Heart left ventricle (tissue), 16 donors: Measurements from ENCODE around the gene CDH13. TPM values are rescaled to one million over a fixed set of nuclear protein-coding genes. Genes with fewer than 3 reads are reported as not detected.
A peak's percentile ranks its signal among the peaks of the same experiment; 100 is the strongest.

Source experiments
- ATAC-seq, 4 donors: fragments of 200-7000 bp; cut with Tn5 transposase; one replicate each; pipeline ENCODE4 v1.9.1; 2020 to 2022; ENCODE audit warnings: moderate library complexity in 4 of 4, mild to moderate bottlenecking in 3 of 4, moderate number of reproducible peaks in 1 of 4
- DNase-seq, 5 donors: peaks; one replicate each; pipeline ENCODE4 v3.0.0-alpha.2; 2020
- H3K27ac ChIP-seq, 12 donors: fragments of 200-600 bp; sonication (generic) in 4 of 12; one replicate each; pipeline versions ENCODE4 v1.5.0 to v1.8.0; 2016 to 2022; ENCODE audit warnings: mild to moderate bottlenecking in 2 of 12
- H3K27me3 ChIP-seq, 9 donors: fragments of 200-600 bp; sonication (generic) in 2 of 9; one replicate each; pipeline versions ENCODE4 v1.5.1 to v1.8.0; 2016 to 2022; ENCODE audit warnings: mild to moderate bottlenecking in 3 of 9
- H3K36me3 ChIP-seq, 9 donors: fragments of 200-600 bp; sonication (generic) in 2 of 9; one replicate each; pipeline versions ENCODE4 v1.5.0 to v1.8.0; 2018 to 2022; ENCODE audit warnings: mild to moderate bottlenecking in 2 of 9
- H3K4me1 ChIP-seq, 12 donors: fragments of 200-600 bp; sonication (generic) in 4 of 12; one replicate each; pipeline versions ENCODE4 v1.5.0 to v1.8.0; 2016 to 2022; ENCODE audit warnings: mild to moderate bottlenecking in 3 of 12
- H3K4me3 ChIP-seq, 12 donors: fragments of 200-600 bp; sonication (generic) in 4 of 12; one replicate each; pipeline versions ENCODE4 v1.5.0 to v1.8.0; 2017 to 2022; ENCODE audit warnings: mild to moderate bottlenecking in 9 of 12, moderate library complexity in 4 of 12
- H3K9me3 ChIP-seq, 12 donors: fragments of 200-600 bp; sonication (generic) in 4 of 12; one replicate each; pipeline versions ENCODE4 v1.5.0 to v1.8.0; 2016 to 2022; ENCODE audit warnings: mild to moderate bottlenecking in 1 of 12
- POLR2A ChIP-seq, 2 donors: fragments of 450-650 bp; IDR thresholded peaks; one replicate each; pipeline ENCODE4 v1.6.1; 2017; ENCODE audit warnings: antibody characterized with exemption in 2 of 2, mild to moderate bottlenecking in 2 of 2, moderate library complexity in 2 of 2
- WGBS, 4 donors: extraction: QIAGEN DNeasy Blood & Tissue Kit in 2 of 4; methylation state at CpG; one replicate each; pipeline versions ENCODE4 v1.1.5 to v1.1.7; 2013 to 2018; 5-methylcytosine and 5-hydroxymethylcytosine counted together
- intact Hi-C, 10 donors: fragments of 100-400 bp; cut with DNase I; formaldehyde crosslinking; loops; one replicate each; pipeline versions ENCODE4 v1.11.1 to v1.14.2; 2022
- polyA plus RNA-seq, 2 donors: library from polyadenylated mRNA; stranded (reverse); fragments of 200-250 nt; gene quantifications; one replicate each; pipeline ENCODE4 v1.2.3, GENCODE V29; 2013
- total RNA-seq, 9 donors: library from RNA; depleted of rRNA in 2 of 9; stranded (reverse); fragments of >200 nt in 2 of 9; fragmentation: NEBNext Ultra II Directional in 3 of 9; extraction: Animal tissue kit (Norgen Biotek cat#: 25700) in 3 of 9; gene quantifications; one replicate each; pipeline versions ENCODE4 v1.1.0 to v1.2.4, GENCODE V29; 2016 to 2023
- TF ChIP-seq, protein P1 (sequence below), 12 donors: fragments of 200-600 bp; sonication (generic) in 4 of 12; IDR thresholded peaks; one replicate each; pipeline versions ENCODE4 v1.5.0 to v1.8.0; 2018 to 2022; ENCODE audit warnings: antibody characterized with exemption in 12 of 12, mild to moderate bottlenecking in 5 of 12
- donor health status: ischemic (EF 13 %, LVEDD 7.1; RV severe dilation, severe dysfunction).
- donor health status: healthy with polysubstance abuse.
- donor health status: DM: no; HTN: yes; CAD: no.
- donor health status: DM: no; HTN: no; CAD: no.
- donor health status: ischemic (EF 25% LVEDD 6.9; RV normal size, moderate dysfunction).
- donor health status: ischemic (EF 25% LVEDD 5.7; RV mildly dilated, moderate dysfunction).
- donor health status: healthy.
- donor health status: DM: yes; HTN: yes; CAD: no.
- donor health status: ischemic (EF 35%, LVEDD 5.7; RV mildly dilated, moderate dysfunction).
- donor health status: nonischemic (EF 11% LVEDD 7.7; RV severe dilation, severe dysfunction).
- donor health status: DM: yes; HTN: yes; CAD: no.
- donor health status: PGD.
- donor health status: ischemic (EF 29% LVEDD 5.4; RV normal size, mild dysfunction).
- donor health status: nonischemic (EF 23%, LVEDD 6.1; RV moderate dilation, normal function).

CDH13 gene
- total and polyA plus RNA-seq, 11 donors = 15.0 to 172 (median 137) TPM

DNA sequence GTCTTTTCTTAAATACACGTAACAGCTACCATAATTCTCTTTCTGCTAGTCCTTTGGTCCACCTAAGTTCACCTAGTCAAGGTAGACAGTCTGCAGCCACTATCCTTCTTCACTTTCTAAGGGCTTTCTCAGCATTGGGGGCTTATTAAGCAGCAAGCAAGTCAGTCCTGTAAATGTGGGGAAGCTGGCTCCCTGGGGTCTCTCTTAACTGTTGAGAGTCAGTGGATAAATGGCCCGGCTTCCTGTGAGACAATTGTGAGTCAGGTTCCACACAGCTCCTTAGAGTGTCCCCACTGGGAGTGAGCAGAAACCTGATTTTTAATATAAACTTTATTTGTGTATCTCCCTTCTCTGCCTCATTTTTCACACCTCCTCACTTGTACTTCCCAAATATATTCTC is 132.1 kb downstream of the CDH13 start:
- Histone ChIP-seq H3K4me3 (no peak overlapping the region), H3K27me3 (no peaks in the 10 kb centered on the region), H3K27ac (no peak overlapping the region), H3K4me1 (peaks cover 0 to 58% (median 34%) of the 10 kb centered on the region in 12 donors), H3K9me3 (no peaks in the 10 kb centered on the region), H3K36me3 (no peaks in the 10 kb centered on the region)
- intact Hi-C loops = loop anchor here in 3 of 10 donors (10.0 kb wide), 3 partner anchors 456 to 686 kb away; no protein-coding TSS in a partner anchor
- TF ChIP-seq, protein P1, sequence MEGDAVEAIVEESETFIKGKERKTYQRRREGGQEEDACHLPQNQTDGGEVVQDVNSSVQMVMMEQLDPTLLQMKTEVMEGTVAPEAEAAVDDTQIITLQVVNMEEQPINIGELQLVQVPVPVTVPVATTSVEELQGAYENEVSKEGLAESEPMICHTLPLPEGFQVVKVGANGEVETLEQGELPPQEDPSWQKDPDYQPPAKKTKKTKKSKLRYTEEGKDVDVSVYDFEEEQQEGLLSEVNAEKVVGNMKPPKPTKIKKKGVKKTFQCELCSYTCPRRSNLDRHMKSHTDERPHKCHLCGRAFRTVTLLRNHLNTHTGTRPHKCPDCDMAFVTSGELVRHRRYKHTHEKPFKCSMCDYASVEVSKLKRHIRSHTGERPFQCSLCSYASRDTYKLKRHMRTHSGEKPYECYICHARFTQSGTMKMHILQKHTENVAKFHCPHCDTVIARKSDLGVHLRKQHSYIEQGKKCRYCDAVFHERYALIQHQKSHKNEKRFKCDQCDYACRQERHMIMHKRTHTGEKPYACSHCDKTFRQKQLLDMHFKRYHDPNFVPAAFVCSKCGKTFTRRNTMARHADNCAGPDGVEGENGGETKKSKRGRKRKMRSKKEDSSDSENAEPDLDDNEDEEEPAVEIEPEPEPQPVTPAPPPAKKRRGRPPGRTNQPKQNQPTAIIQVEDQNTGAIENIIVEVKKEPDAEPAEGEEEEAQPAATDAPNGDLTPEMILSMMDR (IDR thresholded peaks at IDR 0.05) = no peak
- TF ChIP-seq POLR2A (IDR thresholded peaks at IDR 0.05) = no peak
- WGBS, 4 donors = 96 to 100% (median 97%) methylated on average over 2 of the region's 2 CpGs
- DNase-seq (no peak), ATAC-seq (no peak)

DNA sequence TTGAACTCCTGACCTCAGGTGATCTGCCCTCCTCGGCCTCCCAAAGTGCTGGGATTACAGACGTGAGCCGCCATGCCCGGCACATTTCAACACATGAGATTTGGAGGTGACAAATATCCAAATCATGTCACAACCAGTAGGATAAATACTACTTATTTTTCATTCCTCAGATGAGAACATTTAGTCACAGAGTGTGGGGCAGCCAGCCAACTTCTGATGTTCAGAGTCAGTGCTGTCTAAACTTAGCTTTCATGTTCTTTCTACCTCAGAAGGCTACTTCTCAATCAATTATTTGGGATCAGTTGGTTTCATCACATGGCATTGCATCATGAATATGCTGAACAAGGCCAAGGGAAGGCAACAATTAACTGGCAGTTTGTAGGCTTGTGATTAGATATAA is 134.5 kb downstream of the CDH13 start:
- Histone ChIP-seq H3K4me1 (peaks cover 0 to 40% (median 20%) of the 10 kb centered on the region in 12 donors), H3K27me3 (no peaks in the 10 kb centered on the region), H3K36me3 (no peaks in the 10 kb centered on the region), H3K4me3 (peak overlapping the region in 5 of 12 donors; percentile 12 to 40 (median 28)), H3K27ac (peak overlapping the region; percentile 32 to 80 (median 63)), H3K9me3 (no peaks in the 10 kb centered on the region)
- 27 to 67% (median 42%) methylated on average over 4 of the region's 4 CpGs for WGBS, 4 donors
- DNase-seq (peak; percentile 78 to 93 (median 86)), ATAC-seq (peak; percentile 91 to 94 (median 92))
- TF ChIP-seq, protein P1 (IDR thresholded peaks at IDR 0.05) = no peak
- no peak for TF ChIP-seq POLR2A (IDR thresholded peaks at IDR 0.05)
- intact Hi-C loops = loop anchor here in 2 of 10 donors (5.0 to 10.0 kb wide), 3 partner anchors 81 to 594 kb away; no protein-coding TSS in a partner anchor

DNA sequence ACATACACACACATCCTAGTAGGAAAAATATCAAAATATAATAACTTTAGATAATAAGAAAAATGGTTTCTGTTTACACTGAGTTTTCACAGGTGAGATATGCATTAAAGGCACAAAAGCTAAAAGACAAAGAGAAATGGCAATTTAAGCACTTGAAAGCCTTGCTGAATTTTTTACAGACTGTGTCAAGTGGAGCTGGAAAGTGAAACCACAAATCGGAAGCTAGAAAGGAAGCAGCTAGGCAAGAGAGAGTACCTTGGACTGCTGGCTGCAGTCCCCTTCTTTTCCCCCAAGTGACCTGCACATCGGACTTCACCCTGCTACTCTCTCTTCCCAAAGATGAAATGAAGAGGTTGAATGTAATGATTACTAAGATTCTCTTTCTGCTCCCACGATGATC is 135.1 kb downstream of the CDH13 start:
- TF ChIP-seq POLR2A (IDR thresholded peaks at IDR 0.05) = no peak
- TF ChIP-seq, protein P1 (IDR thresholded peaks at IDR 0.05) = no peak
- Histone ChIP-seq H3K4me1 (peaks cover 0 to 35% (median 15%) of the 10 kb centered on the region in 12 donors), H3K27ac (peak overlapping the region; percentile 18 to 80 (median 63)), H3K36me3 (no peaks in the 10 kb centered on the region), H3K9me3 (no peaks in the 10 kb centered on the region), H3K4me3 (peak overlapping the region in 8 of 12 donors; percentile 11 to 40 (median 28)), H3K27me3 (no peaks in the 10 kb centered on the region)
- ATAC-seq (peak; percentile 33 to 77 (median 62)), DNase-seq (no peak)
- WGBS, 4 donors = 8 to 12% (median 11%) methylated on average over 3 of the region's 3 CpGs
- intact Hi-C loops = loop anchor here in 2 of 10 donors (5.0 to 10.0 kb wide), 3 partner anchors 80 to 593 kb away; no protein-coding TSS in a partner anchor

DNA sequence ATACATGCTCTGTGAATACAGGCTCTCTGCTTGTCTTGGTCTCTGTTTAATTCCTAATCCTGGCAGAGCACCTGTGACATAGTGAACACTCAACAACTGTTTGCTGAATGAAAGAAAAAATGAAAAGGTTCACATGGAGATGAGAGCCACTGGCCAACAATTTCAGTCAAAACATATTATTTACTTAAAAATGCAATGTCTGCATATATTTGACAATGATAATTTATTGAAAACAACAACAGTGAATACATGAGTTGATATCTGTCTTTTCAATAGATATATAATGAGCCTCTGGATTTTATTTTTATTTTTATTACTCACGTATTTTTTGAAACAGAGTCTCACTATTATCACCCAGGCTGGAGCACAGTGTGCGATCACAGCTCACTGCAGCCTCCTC is 136.6 kb downstream of the CDH13 start:
- H3K27ac ChIP-seq = peak overlapping the region in 1 of 12 donors; percentile 59
- H3K27me3 ChIP-seq = no peaks in the 10 kb centered on the region
- WGBS, 4 donors = 95 to 99% (median 96%) methylated on average over 2 of the region's 2 CpGs
- ATAC-seq (no peak), DNase-seq (no peak)
- H3K36me3 ChIP-seq = no peaks in the 10 kb centered on the region
- no peaks in the 10 kb centered on the region for H3K9me3 ChIP-seq
- no peak overlapping the region for H3K4me3 ChIP-seq
- peaks cover 0 to 41% (median 19%) of the 10 kb centered on the region in 12 donors for H3K4me1 ChIP-seq
- no peak for TF ChIP-seq POLR2A (IDR thresholded peaks at IDR 0.05)
- TF ChIP-seq, protein P1 (IDR thresholded peaks at IDR 0.05) = no peak
- intact Hi-C loops = loop anchor here in 2 of 10 donors (5.0 to 10.0 kb wide), 3 partner anchors 79 to 591 kb away; no protein-coding TSS in a partner anchor
